GM10248 (cell line): Measurements from ENCODE around the gene PPWD1.
"Not testable (repeated sequence)": the region's sequence is repeated elsewhere in the genome, so short reads cannot be mapped to it uniquely, and the experiment has no call there.

Experiments used
- CTCF ChIA-PET: fragments of 300-600 bp; sonication (Branson Sonifier 250); formaldehyde crosslinking; extraction: SDS; loops from one replicate; lab custom pipeline; 2021; ENCODE audit warnings: antibody characterized with exemption; lab: Yijun Ruan, JAX
- POLR2A ChIA-PET: fragments of 350-650 bp; sonication (Branson Sonifier 250); formaldehyde crosslinking; extraction: SDS; loops from one replicate; lab custom pipeline; 2020; ENCODE audit warnings: antibody characterized with exemption; lab: Yijun Ruan, JAX
- DNase-seq: peaks from one replicate; pipeline ENCODE4 v3.0.0; 2012; ENCODE audit errors: extremely low spot score
- CTCF ChIP-seq: IDR thresholded peaks from 2 replicates; pipeline ENCODE4 v1.5.1; 2012; ENCODE audit warnings: mild to moderate bottlenecking, low read depth; ENCODE audit errors: extremely low read depth, missing control alignments, control extremely low read depth

Gene PPWD1

GRCh38 chr5:65612298-65612907 is 49.3 kb downstream of the PPWD1 start:
- no peak for TF ChIP-seq CTCF
- ChIA-PET CTCF (interaction anchor here (0.9 to 1.8 kb wide), 3 partner anchors 11 to 35 kb away, joined by 3 to 6 read pairs (median 5); partner anchors contain the start of gene TRIM23), POLR2A (interaction anchor here (0.7 kb wide), 1 partner anchor 42 kb away, joined by 3 read pairs; no protein-coding TSS in a partner anchor)
- no peak for DNase-seq

GRCh38 chr5:65620021-65620420 is 56.9 kb downstream of the PPWD1 start:
- no peak for TF ChIP-seq CTCF
- DNase-seq = no peak
- POLR2A ChIA-PET = no interaction called here
- CTCF ChIA-PET = interaction anchor here (2.8 kb wide), 1 partner anchor 11 kb away, joined by 7 read pairs; no protein-coding TSS in a partner anchor

- DNase-seq, POLR2A ChIA-PET, CTCF ChIA-PET: not testable (repeated sequence)
Observed at GRCh38 chr5:65621961-65622360, 58.9 kb downstream of the PPWD1 start.

- ChIA-PET CTCF (interaction anchor here (1.1 to 2.1 kb wide), 4 partner anchors 11 to 54 kb away, joined by 3 to 7 read pairs (median 5); no protein-coding TSS in a partner anchor), POLR2A (no interaction called here)
- no peak for DNase-seq
- TF ChIP-seq CTCF = no peak
Observed at GRCh38 chr5:65623482-65623881, 60.4 kb downstream of the PPWD1 start.

GRCh38 chr5:65624025-65624570 is 61.0 kb downstream of the PPWD1 start, which contains the start of gene TRIM23:
Gene TRIM23, minus strand, starts transcription at chr5:65624333. Its CDS starts 59 bp downstream, at chr5:65624274.
- DNase-seq = peak; percentile 89
- ChIA-PET CTCF (interaction anchor here (1.1 to 2.1 kb wide), 4 partner anchors 10 to 54 kb away, joined by 3 to 7 read pairs (median 5); no protein-coding TSS in a partner anchor), POLR2A (no interaction called here)
- no peak for TF ChIP-seq CTCF

GRCh38 chr5:65624571-65625555 is 61.8 kb downstream of the PPWD1 start, which contains the start of the genes SHLD3 and TRAPPC13:
Gene SHLD3, plus strand, starts transcription at chr5:65625027. Its CDS starts 4,561 bp downstream, at chr5:65629588.
Gene TRAPPC13, plus strand, starts transcription at chr5:65625027. Its CDS starts 34 bp downstream, at chr5:65625061.
- ChIA-PET POLR2A (no interaction called here), CTCF (interaction anchor here (2.0 to 2.1 kb wide), 2 partner anchors 13 to 17 kb away, joined by 6 to 7 read pairs; no protein-coding TSS in a partner anchor)
- no peak for TF ChIP-seq CTCF
- DNase-seq = peak; percentile 72
